Upper lobe of right lung (tissue), 1 donor: Measurements from ENCODE around the gene MPZL3. TPM values are rescaled to one million over a fixed set of nuclear protein-coding genes. Genes with fewer than 3 reads are reported as not detected.
A peak's percentile ranks its signal among the peaks of the same experiment; 100 is the strongest.

Experiments
- ATAC-seq: fragments of 200-7000 bp; cut with Tn5 transposase; one replicate; pipeline ENCODE4 v1.9.1; 2020; ENCODE audit warnings: mild to moderate bottlenecking, moderate library complexity
- DNase-seq: peaks from one replicate; pipeline ENCODE4 v3.0.0-alpha.2; 2020
- H3K27ac ChIP-seq: fragments of 200-600 bp; one replicate; pipeline ENCODE4 v1.8.0; 2022
- H3K27me3 ChIP-seq: fragments of 200-600 bp; one replicate; pipeline ENCODE4 v1.8.0; 2022; ENCODE audit warnings: mild to moderate bottlenecking
- H3K36me3 ChIP-seq: fragments of 200-600 bp; one replicate; pipeline ENCODE4 v1.8.0; 2022
- H3K4me1 ChIP-seq: fragments of 200-600 bp; one replicate; pipeline ENCODE4 v1.8.0; 2022
- H3K4me3 ChIP-seq: fragments of 200-600 bp; one replicate; pipeline ENCODE4 v1.8.0; 2022; ENCODE audit warnings: mild to moderate bottlenecking
- H3K9me3 ChIP-seq: fragments of 200-600 bp; one replicate; pipeline ENCODE4 v1.8.0; 2022
- intact Hi-C: fragments of 100-400 bp; cut with DNase I; formaldehyde crosslinking; loops from one replicate; pipeline ENCODE4 v1.11.0; 2022
- total RNA-seq: library from RNA; stranded (reverse); fragmentation: NEBNext Ultra II Directional; extraction: Animal tissue kit (Norgen Biotek cat#: 25700); gene quantifications from one replicate; pipeline ENCODE4 v1.2.1, GENCODE V29; 2021
- TF ChIP-seq, protein P1 (sequence below): fragments of 200-600 bp; IDR thresholded peaks from one replicate; pipeline ENCODE4 v1.8.0; 2022; ENCODE audit warnings: antibody characterized with exemption
- donor health status: DM: no; HTN: yes; CAD: no; lungs with severe emphysema.

The MPZL3 gene
- total RNA-seq, 1 donor from 2014 or later = 11.8 TPM

DNA sequence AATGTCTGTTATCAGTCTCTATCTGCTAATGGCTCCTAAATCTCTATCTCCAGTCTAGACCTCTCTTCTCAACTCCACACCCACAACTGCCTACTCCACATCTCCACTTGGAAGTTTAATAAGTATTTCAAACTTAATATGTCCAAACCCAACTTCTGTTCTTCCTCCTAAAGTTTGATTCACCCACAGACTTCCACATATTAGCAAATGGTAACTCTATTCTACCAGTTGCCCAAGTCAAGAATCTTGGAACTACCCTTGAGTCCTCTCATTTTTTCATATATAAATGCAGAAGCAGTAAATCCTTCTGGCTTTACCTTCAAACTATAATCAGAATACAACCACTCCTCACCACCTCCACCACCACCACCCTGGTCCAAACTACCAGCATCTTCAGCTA lies 20.7 kb downstream of the MPZL3 start:
- Histone ChIP-seq H3K4me3 (no peak overlapping the region), H3K4me1 (peaks cover 23% of the 10 kb centered on the region), H3K9me3 (no peaks in the 10 kb centered on the region), H3K27me3 (no peaks in the 10 kb centered on the region), H3K36me3 (no peaks in the 10 kb centered on the region), H3K27ac (no peak overlapping the region)
- intact Hi-C loops = no loop called here
- no peak for DNase-seq
- TF ChIP-seq, protein P1, sequence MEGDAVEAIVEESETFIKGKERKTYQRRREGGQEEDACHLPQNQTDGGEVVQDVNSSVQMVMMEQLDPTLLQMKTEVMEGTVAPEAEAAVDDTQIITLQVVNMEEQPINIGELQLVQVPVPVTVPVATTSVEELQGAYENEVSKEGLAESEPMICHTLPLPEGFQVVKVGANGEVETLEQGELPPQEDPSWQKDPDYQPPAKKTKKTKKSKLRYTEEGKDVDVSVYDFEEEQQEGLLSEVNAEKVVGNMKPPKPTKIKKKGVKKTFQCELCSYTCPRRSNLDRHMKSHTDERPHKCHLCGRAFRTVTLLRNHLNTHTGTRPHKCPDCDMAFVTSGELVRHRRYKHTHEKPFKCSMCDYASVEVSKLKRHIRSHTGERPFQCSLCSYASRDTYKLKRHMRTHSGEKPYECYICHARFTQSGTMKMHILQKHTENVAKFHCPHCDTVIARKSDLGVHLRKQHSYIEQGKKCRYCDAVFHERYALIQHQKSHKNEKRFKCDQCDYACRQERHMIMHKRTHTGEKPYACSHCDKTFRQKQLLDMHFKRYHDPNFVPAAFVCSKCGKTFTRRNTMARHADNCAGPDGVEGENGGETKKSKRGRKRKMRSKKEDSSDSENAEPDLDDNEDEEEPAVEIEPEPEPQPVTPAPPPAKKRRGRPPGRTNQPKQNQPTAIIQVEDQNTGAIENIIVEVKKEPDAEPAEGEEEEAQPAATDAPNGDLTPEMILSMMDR = no peak
- ATAC-seq = no peak

DNA sequence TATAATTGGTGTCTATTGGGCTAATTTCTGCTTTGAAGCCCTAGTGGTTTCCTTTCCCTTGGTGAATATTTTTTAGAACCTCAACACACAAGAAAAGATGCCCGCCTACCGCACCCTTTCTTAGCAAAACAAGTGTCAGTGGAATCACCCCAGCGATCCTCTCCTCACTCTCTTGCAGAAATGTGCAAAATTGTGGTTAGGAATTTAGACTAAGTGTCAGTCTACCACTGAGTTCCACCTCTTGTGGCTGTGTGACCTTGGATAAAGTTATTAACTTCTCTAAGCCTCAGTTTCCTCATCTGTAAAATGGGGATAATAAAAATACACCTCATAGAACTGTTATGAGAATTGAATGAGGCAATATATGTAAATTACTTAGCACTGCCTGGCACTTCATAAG lies 22.1 kb downstream of the MPZL3 start:
- Histone ChIP-seq H3K36me3 (no peaks in the 10 kb centered on the region), H3K9me3 (no peaks in the 10 kb centered on the region), H3K4me1 (peaks cover 23% of the 10 kb centered on the region), H3K4me3 (no peak overlapping the region), H3K27ac (peak overlapping the region; percentile 67), H3K27me3 (no peaks in the 10 kb centered on the region)
- intact Hi-C loops = no loop called here
- ATAC-seq = no peak
- no peak for DNase-seq
- TF ChIP-seq, protein P1 = no peak

DNA sequence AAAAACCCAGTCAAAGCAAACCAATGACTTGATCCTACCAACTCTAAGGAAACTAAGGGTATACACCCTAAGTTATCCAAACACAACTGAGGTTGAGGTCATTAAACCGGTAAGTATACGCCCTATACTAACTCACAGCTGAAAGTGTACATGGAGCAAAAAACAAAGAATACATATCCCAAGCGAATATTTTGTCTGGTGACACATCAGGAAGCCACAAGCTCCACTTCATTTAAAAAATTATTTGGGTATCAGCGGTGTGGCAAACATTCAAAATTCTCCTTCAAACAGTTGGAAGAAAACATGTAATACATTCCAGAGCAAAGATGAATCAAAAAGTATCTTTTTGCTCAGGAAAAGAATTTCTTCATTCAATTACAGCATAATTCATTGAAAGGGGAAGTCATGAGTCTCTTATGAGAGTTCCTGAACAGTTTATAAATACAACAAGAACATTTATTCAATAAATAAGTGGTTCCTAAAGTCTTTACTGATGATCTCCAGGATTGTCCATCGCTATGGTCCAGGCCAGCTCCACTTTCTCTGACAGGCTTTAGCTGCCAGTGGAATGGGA lies 22.8 kb downstream of the MPZL3 start:
- intact Hi-C loops = no loop called here
- H3K27ac ChIP-seq = peak overlapping the region; percentile 67
- TF ChIP-seq, protein P1 = no peak
- no peak overlapping the region for H3K4me3 ChIP-seq
- H3K4me1 ChIP-seq = peaks cover 23% of the 10 kb centered on the region
- H3K9me3 ChIP-seq = no peaks in the 10 kb centered on the region
- H3K36me3 ChIP-seq = no peaks in the 10 kb centered on the region
- DNase-seq (no peak), ATAC-seq (peak; percentile 4)
- no peaks in the 10 kb centered on the region for H3K27me3 ChIP-seq

DNA sequence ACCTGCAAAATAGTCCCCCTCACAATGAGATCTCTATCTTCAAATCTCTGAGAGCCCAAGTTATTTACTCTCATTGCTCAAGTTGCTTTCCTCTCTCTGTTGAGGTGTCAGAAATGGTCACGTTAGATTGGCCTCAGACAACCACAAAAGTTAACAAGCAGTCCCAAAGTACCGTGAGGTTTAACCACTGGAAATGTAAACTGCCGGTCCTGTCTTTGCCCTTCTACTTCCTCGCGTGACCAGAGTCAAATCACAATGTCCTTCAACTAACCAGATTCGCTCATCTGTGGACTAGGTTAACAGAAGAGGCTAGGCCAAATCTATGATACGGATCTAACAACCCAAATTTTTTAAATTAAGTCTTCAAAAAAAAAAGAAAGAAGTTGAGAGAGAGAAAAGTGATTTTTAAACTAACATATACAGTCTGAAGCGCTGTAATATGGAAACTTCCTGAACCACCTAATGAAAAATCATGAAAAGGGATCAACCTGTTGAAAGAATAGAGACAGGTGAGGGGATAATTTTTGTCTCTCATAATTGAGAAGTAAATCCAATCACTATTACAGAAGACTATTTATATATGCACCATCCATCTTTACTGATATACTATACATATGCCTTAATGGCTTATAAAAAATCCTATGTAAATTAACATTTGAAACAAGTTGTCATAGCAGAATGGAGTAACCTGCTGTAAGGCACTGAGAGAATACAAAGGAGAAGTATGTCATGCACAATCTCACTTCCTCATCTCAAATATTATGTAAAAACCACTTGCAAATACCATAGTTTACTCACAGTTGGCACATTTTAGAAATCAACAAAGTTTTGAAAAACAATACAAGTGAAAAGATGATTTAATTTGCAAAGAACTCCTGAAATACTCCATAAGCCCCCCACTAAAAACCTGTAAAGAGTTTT lies 24.0 kb downstream of the MPZL3 start:
- intact Hi-C loops = no loop called here
- Histone ChIP-seq H3K27me3 (no peaks in the 10 kb centered on the region), H3K4me3 (no peak overlapping the region), H3K9me3 (no peaks in the 10 kb centered on the region), H3K36me3 (no peaks in the 10 kb centered on the region), H3K4me1 (peaks cover 23% of the 10 kb centered on the region), H3K27ac (peak overlapping the region; percentile 67)
- DNase-seq = no peak
- ATAC-seq = peak; percentile 48
- TF ChIP-seq, protein P1 = no peak

DNA sequence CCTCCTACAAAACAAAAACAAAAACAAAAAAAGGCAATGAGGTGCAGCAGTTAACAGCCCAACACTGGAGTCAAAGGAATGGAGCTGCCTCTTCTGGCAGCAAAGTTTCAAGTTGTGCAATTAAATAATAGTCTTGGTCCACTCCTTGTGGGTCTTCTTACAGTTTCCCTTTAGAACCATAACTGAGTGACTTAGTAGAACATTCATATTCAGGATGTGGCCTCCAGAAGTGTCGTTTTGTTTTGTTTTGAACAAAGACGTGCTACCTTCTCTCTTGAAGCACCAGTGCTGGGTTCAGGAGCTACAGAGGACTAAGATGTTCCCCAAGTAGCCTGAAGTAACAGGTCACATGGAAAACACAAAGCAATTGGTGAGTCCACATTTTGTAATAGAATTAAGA lies 25.4 kb downstream of the MPZL3 start:
- TF ChIP-seq, protein P1 = no peak
- ATAC-seq = peak; percentile 20
- no peaks in the 10 kb centered on the region for H3K27me3 ChIP-seq
- intact Hi-C loops = no loop called here
- H3K27ac ChIP-seq = peak overlapping the region; percentile 48
- peaks cover 23% of the 10 kb centered on the region for H3K4me1 ChIP-seq
- no peak for DNase-seq
- no peaks in the 10 kb centered on the region for H3K9me3 ChIP-seq
- no peaks in the 10 kb centered on the region for H3K36me3 ChIP-seq
- no peak overlapping the region for H3K4me3 ChIP-seq
